ENCODE measurements around the gene LAMA2.

Gene LAMA2

DNA sequence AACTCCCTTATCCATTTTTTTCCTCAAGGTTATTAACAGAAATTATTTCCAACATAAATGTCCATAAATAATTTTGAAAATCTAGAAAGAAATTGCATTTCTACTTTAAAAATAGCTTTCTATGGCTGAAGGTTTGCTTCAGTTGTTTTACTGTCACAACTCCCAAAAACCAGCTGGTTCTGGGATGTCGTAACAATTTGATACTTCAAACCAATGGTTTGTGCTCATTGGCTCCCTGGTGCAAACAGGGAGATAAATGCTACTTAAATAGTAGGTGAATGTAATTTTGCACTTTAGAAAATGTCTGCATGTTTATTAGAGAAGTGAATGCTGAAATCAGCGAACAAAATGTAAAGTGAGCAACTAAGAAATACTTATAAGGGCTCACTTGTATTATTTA lies 31.1 kb downstream of the LAMA2 start:
- no peak for DNase-seq (ENCODE audit: low read depth, low spot score)

- no peak for DNase-seq (ENCODE audit: low read depth, low spot score)
Observed at GRCh38 chr6:128918886-128919285, 35.9 kb downstream of the LAMA2 start.

DNA sequence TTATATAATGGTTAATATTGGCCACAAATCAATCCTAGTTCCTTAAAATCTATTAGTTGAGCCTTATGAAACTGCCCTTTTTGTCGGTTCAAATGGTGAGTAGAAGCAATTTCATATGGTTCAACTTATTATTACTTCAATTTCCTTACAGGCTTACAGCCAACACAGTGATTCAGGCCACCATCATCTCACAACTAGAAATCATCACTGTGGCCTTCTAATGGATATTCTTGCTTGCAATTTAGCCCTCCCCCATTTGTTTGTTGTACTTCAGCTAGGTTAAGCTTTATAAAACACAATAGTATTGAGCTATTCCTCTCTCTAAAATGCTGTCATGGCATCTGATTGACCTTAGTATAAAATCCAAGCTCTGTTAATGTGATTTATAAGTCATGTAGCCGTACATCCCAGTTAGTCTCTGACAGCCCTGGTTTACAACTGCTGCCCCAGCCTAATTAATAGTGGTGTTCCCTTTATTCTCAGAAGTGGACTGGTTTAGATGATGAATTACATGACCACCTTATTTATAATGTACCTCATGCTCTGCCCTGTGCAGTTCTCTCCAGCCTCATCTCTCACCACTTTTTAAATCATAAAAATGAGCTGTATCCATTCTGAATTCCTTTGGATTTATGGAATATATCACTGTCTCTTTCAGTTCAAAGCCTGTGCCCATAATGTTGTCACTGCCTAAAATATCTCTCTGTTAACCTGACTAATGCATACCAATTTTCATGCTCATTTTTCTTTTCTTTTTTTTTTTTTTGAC lies 36.7 kb downstream of the LAMA2 start:
- DNase-seq (ENCODE audit: low read depth, low spot score) = no peak

GRCh38 chr6:128925765-128926164 lies 42.8 kb downstream of the LAMA2 start:
- no peak for DNase-seq (ENCODE audit: low read depth, low spot score)

DNA sequence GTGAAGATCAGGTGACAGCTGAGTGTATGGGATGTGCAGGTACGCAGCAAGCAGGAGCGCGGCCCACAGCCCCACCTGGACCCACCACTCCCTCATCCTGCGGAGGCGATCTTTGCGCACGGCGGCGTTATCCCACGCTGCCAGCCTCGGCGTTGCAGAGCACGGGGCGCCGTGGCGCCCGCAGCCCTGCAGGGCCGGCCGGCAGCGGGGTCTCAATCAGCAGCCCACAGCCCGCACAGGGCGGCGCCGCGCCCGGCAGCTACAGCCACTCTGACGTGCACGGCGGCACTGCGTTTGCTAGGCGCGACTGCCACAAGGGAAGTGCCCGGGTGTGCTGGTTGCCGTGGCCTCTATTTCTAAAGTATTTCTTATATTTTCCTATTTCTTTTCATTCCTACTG lies 46.9 kb downstream of the LAMA2 start:
- DNase-seq (ENCODE audit: low read depth, low spot score) = no peak

DNA sequence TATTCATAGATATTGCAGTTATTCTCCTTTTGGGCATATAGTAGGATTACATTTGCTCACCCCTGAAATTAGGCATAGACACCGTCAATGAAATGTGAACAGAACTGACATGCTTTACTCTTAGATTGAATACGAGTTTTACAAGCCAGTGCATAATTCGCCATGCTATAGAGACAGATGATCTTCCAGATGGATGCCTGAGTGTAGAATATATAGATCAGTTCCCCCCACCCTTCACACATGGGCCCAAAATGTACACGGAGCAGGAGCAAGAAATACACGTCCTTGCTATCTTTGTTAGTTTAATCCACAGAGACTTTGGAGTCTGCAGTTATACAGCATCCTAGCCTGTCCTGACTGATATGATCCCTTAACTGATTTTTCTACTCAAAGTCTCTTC lies 47.4 kb downstream of the LAMA2 start:
- no peak for DNase-seq (ENCODE audit: low read depth, low spot score)

DNA sequence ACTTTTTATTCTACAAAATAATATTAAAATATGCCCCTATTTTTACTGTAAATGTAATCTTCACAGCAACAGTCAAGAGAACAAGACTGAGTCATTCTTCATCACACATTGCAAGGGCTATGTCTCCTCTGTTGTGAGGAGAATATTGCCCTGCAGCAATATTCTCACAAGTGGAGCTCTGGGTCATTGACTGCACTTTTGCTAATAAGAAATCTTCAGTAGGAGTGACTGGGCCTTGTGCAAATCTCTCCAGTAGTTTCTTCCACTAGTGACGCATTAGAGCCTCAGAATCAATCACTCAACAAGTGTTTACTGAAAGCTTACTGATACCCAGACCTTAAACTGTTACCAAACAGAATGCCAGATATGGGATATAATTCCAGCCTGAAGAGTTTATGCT lies 49.1 kb downstream of the LAMA2 start:
- DNase-seq (ENCODE audit: low read depth, low spot score) = no peak

GRCh38 chr6:128950864-128951263 lies 67.9 kb downstream of the LAMA2 start:
- DNase-seq (ENCODE audit: low read depth, low spot score) = no peak

DNA sequence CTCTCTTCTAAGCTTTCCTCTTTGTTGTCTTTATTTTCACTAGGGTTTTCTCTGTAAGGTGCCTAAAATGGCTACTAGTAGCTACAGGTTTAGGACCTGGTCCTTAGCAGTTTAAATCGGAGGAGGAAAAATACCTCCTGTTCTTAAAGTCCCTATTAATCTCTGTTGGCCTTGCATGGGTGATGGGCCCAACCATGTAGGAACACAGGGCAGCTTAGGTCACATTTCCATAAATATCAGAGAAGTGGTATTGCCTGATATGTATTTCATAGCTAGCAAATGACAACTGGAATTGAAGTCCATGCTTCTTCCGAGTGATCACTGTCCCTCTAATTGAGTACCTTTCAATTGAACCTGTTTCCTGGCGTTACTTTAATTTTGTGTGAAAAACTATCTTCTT lies 70.0 kb downstream of the LAMA2 start:
- no peak for DNase-seq (ENCODE audit: low read depth, low spot score)

GRCh38 chr6:128954308-128955043 lies 71.5 kb downstream of the LAMA2 start:
- no peak for DNase-seq (ENCODE audit: low read depth, low spot score)

GRCh38 chr6:128963561-128963960 lies 80.6 kb downstream of the LAMA2 start:
- no peak for DNase-seq (ENCODE audit: low read depth, low spot score)

DNA sequence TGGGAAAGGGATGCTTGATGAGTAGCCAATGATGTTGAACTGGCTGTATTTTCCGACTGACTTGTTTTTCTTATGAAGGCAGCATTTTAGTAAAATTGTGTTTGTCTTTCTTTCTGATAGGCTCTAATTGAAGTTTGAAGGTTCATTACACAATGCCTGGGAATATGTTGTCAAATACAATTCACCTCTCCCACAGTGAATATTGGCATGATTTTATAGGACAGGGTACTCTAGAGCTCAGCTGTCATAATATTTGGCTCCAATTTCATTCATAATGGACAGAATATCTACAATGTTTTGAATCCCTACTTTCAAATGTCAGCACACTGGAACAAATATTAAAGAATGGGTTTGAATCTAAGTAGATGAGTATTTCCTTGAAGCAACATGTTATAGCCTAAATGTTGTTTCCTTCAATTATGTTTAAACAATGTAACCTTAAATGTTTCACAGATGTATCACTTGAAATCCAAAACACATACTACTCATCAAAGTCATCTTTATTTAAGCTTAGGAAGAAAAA lies 81.4 kb downstream of the LAMA2 start:
- no peak for DNase-seq (ENCODE audit: low read depth, low spot score)

- no peak for DNase-seq (ENCODE audit: low read depth, low spot score)
Observed at GRCh38 chr6:128964771-128965170, 81.8 kb downstream of the LAMA2 start.

- DNase-seq (ENCODE audit: low read depth, low spot score) = no peak
Observed at GRCh38 chr6:128966934-128967333, 84.0 kb downstream of the LAMA2 start.

GRCh38 chr6:128979071-128979470 lies 96.1 kb downstream of the LAMA2 start:
- no peak for DNase-seq (ENCODE audit: low read depth, low spot score)

- DNase-seq (ENCODE audit: low read depth, low spot score) = no peak
Observed at GRCh38 chr6:128981716-128982115, 98.8 kb downstream of the LAMA2 start.

DNA sequence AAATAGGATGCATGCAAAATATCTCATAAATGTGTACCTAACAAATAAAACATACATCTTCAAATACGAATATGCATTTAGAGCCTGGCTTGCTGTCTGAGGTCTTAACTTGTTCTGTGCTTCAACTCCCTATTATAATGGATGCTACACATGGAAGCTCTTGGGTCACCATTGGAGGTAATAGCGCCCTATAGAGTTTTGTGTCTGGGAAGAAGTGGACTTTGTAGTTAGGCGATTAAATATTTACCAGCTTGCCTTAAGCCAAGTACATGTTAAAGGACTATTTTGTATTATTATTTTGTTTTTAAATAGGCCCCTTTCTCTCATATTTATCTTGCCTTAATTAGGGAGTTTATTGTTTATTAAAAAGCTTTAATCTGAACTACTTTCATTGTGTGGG lies 107.4 kb downstream of the LAMA2 start:
- DNase-seq (ENCODE audit: low read depth, low spot score) = no peak

- DNase-seq (ENCODE audit: low read depth, low spot score) = no peak
Observed at GRCh38 chr6:128990915-128991314, 108.0 kb downstream of the LAMA2 start.

GRCh38 chr6:128993166-128993565 lies 110.2 kb downstream of the LAMA2 start:
- no peak for DNase-seq (ENCODE audit: low read depth, low spot score)

DNA sequence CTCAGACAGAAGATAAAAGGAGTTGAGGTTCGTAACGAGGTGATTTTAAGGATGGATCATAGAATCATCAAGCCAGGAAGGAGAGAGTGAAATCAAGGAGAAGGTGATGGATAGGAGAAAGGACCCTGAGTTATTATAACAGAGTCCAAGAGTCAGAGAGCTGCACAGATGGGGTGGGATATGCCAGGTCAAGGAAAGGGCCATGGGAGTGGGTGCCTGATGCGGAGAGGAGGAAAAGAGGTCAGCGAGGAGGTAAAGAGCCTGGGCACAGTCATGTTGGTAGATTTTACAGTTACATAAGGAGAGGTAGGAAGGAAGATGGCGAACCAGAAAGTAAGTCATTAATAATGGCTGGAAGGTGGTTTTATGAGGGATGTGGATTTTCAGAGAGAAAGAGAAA lies 114.9 kb downstream of the LAMA2 start:
- no peak for DNase-seq (ENCODE audit: low read depth, low spot score)

DNA sequence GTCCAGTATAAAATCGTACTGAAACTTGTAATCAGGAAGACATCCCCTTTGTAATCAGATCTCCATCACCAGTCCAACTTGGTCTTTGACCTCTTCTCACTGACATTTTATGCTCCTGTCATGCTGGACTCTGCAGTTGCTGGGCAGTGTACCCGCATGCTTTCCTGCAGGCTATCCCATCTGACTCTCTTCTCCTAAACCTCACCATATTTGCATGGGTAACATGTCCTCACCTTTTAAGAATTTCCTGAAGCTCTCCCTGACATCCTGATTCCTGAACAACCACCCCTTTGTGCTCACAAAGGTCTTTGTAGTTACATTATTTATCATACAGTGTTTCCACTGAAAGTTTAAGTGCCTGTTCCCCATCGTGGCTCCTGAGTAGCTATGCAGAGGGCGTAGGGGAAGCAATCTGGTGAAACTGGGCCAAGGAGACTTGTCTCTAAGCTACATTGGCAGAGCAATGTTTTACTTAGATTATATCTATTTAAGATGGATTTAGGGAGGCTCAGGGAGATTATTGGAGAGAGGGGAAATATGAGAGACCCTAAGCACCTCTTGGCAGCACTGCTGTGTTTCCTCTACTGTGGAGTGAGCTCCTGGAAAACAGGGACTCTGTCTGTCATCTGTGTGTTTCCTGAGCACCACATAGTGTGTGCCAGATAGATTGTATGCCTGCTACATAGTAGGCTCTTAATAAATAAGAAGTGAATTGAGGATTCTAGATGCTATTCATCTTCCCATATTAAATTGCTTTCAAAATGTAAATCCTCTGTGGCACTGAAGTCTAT lies 124.0 kb downstream of the LAMA2 start:
- DNase-seq (ENCODE audit: low read depth, low spot score) = no peak

DNA sequence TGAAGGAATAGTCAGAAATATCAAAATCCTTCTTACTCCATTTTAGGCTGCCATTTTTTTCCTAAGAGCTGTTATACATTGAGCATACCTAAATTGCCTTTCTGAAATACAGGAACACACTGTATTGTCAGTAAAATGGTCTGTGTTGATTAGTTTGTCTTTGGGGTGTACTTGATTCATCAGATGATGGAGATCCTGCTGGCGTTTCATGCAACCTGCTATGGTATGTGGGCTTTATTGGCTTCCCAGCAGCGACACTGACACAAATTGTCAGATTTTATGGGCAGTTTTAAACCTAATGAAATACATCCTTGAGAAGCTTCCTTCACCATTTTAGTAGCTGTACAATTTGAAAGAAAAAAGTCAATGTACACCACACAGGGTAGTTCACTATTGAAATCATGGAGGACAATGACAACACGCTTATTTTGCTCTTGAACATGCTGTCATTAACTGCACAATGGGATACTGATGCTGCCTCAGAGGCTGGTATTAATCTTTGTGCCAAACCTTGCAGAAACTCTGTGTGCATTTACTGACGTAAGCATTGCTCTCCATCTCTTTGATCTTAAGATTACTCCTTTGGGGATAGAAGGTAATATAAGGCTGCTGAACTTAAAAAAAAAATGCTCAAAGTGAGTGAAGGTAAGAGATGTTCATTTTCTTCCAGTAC lies 124.9 kb downstream of the LAMA2 start:
- DNase-seq (ENCODE audit: low read depth, low spot score) = no peak
